MCF 10A (cell line): ENCODE measurements around the gene FOXD2. TPM values are rescaled to one million over a fixed set of nuclear protein-coding genes. Genes with fewer than 3 reads are reported as not detected.

Source experiments
- BruUV-seq: library from RNA; stranded (reverse); fragments of 400-500 nt; replicated peaks from 2 replicates; lab custom pipeline; 2021; lab: Mats Ljungman, UMichigan
- CTCF ChIA-PET: fragments of 300-600 bp; sonication (Branson Sonifier 250); formaldehyde crosslinking; extraction: SDS; loops from one replicate; lab custom pipeline; 2021; ENCODE audit warnings: antibody characterized with exemption, inconsistent platforms; lab: Yijun Ruan, JAX
- POLR2A ChIA-PET: fragments of 300-600, 350-650 bp; sonication (Branson Sonifier 250); formaldehyde crosslinking; extraction: SDS; loops from one replicate; lab custom pipeline; 2020; ENCODE audit warnings: antibody characterized with exemption, inconsistent platforms; lab: Yijun Ruan, JAX
- DNase-seq: peaks from one replicate; pipeline ENCODE4 v3.0.0-alpha.2; 2018; ENCODE audit not compliant: unreplicated experiment
- H3K27ac Mint-ChIP-seq: one replicate; pipeline ENCODE4 v1.8.0; 2022; ENCODE audit warnings: mild to moderate bottlenecking, low read depth, mixed read lengths; ENCODE audit not compliant: unreplicated experiment
- H3K27me3 Mint-ChIP-seq: one replicate; pipeline ENCODE4 v1.8.0; 2022; ENCODE audit warnings: mixed read lengths; ENCODE audit not compliant: insufficient read depth, unreplicated experiment
- H3K36me3 Mint-ChIP-seq: one replicate; pipeline ENCODE4 v1.8.0; 2022; ENCODE audit warnings: mild to moderate bottlenecking, moderate library complexity, mixed read lengths; ENCODE audit not compliant: insufficient read depth, unreplicated experiment
- H3K4me1 Mint-ChIP-seq: one replicate; pipeline ENCODE4 v1.8.0; 2022; ENCODE audit warnings: mixed read lengths; ENCODE audit not compliant: insufficient read depth, unreplicated experiment
- H3K4me3 Mint-ChIP-seq: one replicate; pipeline ENCODE4 v1.8.0; 2022; ENCODE audit warnings: mild to moderate bottlenecking, moderate library complexity, mixed read lengths; ENCODE audit not compliant: unreplicated experiment
- H3K9me3 Mint-ChIP-seq: one replicate; pipeline ENCODE4 v1.8.0; 2022; ENCODE audit warnings: mixed read lengths; ENCODE audit not compliant: unreplicated experiment
- intact Hi-C: fragments of 100-400 bp; cut with micrococcal nuclease; formaldehyde crosslinking; loops from 2 replicates; pipeline ENCODE4 v1.14.1; 2022
- total RNA-seq: library from RNA; stranded (reverse); gene quantifications from 2 replicates; pipeline ENCODE4 v1.2.3, GENCODE V29; 2022
- TF ChIP-seq, protein P1 (sequence below): fragments of 200-600 bp; IDR thresholded peaks from one replicate; pipeline ENCODE4 v1.8.0; 2022; ENCODE audit warnings: antibody characterized with exemption, mild to moderate bottlenecking; ENCODE audit not compliant: unreplicated experiment

Gene FOXD2
- total RNA-seq, 1 experiment from 2014 or later, result 0.44 TPM

DNA sequence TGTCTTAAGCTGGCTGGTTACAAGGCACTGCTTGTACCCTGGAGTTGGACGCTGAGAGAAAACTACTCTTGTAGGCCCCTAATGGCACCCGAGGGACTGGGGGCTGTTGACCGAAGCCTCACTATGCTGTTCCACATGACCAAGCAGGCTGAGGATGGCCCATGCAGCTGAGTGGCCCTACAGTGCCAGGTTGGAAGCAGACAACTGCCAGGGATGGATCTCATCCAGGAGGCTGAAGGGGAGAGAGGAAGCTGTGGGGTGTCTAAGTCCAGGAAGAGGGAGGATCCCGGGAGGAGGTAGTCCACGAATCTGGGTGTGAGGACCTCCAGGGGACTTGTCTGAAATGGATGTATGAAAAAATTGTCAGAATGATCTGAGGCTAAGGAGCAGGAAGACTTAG is 45.8 kb downstream of the FOXD2 start:
- H3K4me3 Mint-ChIP-seq, result no peak overlapping the region
- intact Hi-C loops, result no loop called here
- H3K27me3 Mint-ChIP-seq, result no peaks in the 10 kb centered on the region
- BruUV-seq, result no TSS peak
- H3K36me3 Mint-ChIP-seq, result no peaks in the 10 kb centered on the region
- TF ChIP-seq, protein P1, sequence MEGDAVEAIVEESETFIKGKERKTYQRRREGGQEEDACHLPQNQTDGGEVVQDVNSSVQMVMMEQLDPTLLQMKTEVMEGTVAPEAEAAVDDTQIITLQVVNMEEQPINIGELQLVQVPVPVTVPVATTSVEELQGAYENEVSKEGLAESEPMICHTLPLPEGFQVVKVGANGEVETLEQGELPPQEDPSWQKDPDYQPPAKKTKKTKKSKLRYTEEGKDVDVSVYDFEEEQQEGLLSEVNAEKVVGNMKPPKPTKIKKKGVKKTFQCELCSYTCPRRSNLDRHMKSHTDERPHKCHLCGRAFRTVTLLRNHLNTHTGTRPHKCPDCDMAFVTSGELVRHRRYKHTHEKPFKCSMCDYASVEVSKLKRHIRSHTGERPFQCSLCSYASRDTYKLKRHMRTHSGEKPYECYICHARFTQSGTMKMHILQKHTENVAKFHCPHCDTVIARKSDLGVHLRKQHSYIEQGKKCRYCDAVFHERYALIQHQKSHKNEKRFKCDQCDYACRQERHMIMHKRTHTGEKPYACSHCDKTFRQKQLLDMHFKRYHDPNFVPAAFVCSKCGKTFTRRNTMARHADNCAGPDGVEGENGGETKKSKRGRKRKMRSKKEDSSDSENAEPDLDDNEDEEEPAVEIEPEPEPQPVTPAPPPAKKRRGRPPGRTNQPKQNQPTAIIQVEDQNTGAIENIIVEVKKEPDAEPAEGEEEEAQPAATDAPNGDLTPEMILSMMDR, result no peak
- ChIA-PET CTCF (interaction anchor here (0.5 to 1.4 kb wide), 2 partner anchors 209 to 227 kb away, joined by 3 read pairs; no protein-coding TSS in a partner anchor), POLR2A (no interaction called here)
- no peak for DNase-seq
- H3K9me3 Mint-ChIP-seq, result no peaks in the 10 kb centered on the region
- H3K27ac Mint-ChIP-seq, result no peak overlapping the region
- H3K4me1 Mint-ChIP-seq, result peaks cover 15% of the 10 kb centered on the region

DNA sequence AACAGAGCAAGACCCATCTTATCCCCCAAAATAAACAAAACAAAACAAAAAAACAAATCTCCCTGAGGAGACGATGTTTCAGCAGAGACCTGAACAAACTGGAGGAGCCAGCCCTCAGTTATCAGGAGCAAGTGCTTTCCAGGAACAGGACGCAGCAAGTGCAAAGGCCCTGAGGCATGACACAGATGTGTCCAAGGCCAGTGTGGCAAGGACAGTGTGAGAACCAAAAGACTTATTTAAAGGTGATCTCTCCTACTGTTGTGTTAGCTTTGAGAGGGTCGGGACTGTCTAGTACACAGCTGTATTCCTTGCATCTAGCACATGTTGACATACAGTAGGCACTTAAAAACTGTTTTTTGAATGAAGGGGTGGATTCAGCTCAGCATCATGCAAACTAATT is 48.0 kb downstream of the FOXD2 start:
- POLR2A ChIA-PET, result interaction anchor here (0.6 to 1.7 kb wide), 2 partner anchors 10 to 12 kb away, joined by 3 to 4 read pairs; no protein-coding TSS in a partner anchor
- Mint-ChIP-seq H3K9me3 (no peaks in the 10 kb centered on the region), H3K4me1 (no peaks in the 10 kb centered on the region), H3K4me3 (no peak overlapping the region), H3K27me3 (no peaks in the 10 kb centered on the region), H3K27ac (no peak overlapping the region), H3K36me3 (no peaks in the 10 kb centered on the region)
- TF ChIP-seq, protein P1, result no peak
- intact Hi-C loops, result no loop called here
- CTCF ChIA-PET, result interaction anchor here (0.7 to 2.1 kb wide), 3 partner anchors 24 to 224 kb away, joined by 3 to 7 read pairs (median 4); partner anchors contain the start of gene FOXD2
- no peak for DNase-seq
- BruUV-seq, result no TSS peak

DNA sequence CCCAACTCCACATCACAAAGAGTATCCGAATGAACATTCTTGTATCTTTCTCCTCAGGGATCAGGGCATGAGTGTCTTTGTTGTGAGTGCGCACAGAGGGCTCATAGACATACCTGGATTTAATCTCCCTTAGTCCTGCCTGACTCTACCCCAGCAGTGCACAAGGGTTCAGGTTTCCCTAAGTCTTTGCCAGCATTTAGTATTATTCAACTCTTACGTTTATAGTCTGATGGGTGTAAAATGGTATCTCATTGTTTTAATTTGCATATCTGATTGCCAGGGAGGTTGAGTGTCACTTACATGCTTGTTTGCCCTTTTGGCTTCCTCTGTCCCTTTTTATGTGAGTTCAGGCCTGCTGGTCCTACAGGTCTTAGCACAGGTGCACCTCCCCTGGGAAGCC is 49.5 kb downstream of the FOXD2 start:
- BruUV-seq, result no TSS peak
- intact Hi-C loops, result no loop called here
- Mint-ChIP-seq H3K36me3 (no peaks in the 10 kb centered on the region), H3K9me3 (no peaks in the 10 kb centered on the region), H3K27me3 (no peaks in the 10 kb centered on the region), H3K4me1 (no peaks in the 10 kb centered on the region), H3K4me3 (no peak overlapping the region), H3K27ac (no peak overlapping the region)
- TF ChIP-seq, protein P1, result no peak
- CTCF ChIA-PET, result no interaction called here
- DNase-seq, result no peak
- POLR2A ChIA-PET, result interaction anchor here (0.7 kb wide), 1 partner anchor 109 kb away, joined by 3 read pairs; no protein-coding TSS in a partner anchor

DNA sequence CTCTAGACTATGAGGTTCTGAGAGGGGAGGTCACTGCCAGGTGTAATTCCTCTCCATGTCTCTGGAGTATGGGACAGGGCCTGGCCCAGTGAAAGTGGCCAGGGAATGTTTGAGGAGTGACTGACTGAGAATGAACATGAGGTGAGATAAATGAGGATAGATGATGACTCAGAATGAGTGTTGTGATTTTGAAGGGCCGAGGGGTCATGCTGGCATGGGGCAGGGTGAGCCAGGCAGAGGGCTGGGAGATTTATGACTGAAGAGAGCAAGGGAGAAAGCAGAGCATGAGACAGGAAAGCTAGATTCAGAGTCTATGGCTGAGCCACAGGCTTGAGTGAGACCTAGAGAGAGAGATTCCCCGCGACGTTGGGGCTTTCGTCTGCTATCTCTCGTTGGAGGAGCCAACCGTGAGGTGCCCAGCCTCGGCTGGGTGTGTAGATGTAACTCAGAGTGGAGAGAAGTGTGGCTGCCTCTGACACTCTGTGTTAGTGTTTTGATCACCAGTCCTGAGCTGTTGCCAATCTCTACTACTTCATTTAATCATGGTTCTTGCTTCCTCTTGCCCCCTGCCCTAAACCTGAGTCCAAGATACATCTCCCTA is 50.1 kb downstream of the FOXD2 start:
- Mint-ChIP-seq H3K27me3 (no peaks in the 10 kb centered on the region), H3K9me3 (no peaks in the 10 kb centered on the region), H3K4me1 (no peaks in the 10 kb centered on the region), H3K27ac (no peak overlapping the region), H3K36me3 (no peaks in the 10 kb centered on the region), H3K4me3 (no peak overlapping the region)
- TF ChIP-seq, protein P1, result no peak
- DNase-seq, result no peak
- ChIA-PET CTCF (no interaction called here), POLR2A (interaction anchor here (0.7 kb wide), 1 partner anchor 109 kb away, joined by 3 read pairs; no protein-coding TSS in a partner anchor)
- no TSS peak for BruUV-seq
- intact Hi-C loops, result no loop called here

Other genes with a start within 250 kb of the FOXD2 start
- 17.9 and 19.6 TPM in 2 replicates for gene PDZK1IP1, start 248.0 kb upstream of the FOXD2 start, total RNA-seq
- gene TAL1, start 205.8 kb upstream of the FOXD2 start, total RNA-seq, result not detected in 2 replicates
- 8.8 and 12.6 TPM in 2 replicates for gene STIL, start 123.9 kb upstream of the FOXD2 start, total RNA-seq
- gene CMPK1, start 104.3 kb upstream of the FOXD2 start, total RNA-seq, result 106 and 113 TPM in 2 replicates
- gene FOXE3, start 21.8 kb upstream of the FOXD2 start, total RNA-seq, result not detected in 2 replicates